ENCODE measurements around the gene SLIT1. TPM values are rescaled to one million over a fixed set of nuclear protein-coding genes. Genes with fewer than 3 reads are reported as not detected.

The SLIT1 gene
- polyA plus RNA-seq, 1 donor (not counting 4 experiments of a cell fraction or from before 2014, with no cell fraction given): 0.01 TPM

DNA sequence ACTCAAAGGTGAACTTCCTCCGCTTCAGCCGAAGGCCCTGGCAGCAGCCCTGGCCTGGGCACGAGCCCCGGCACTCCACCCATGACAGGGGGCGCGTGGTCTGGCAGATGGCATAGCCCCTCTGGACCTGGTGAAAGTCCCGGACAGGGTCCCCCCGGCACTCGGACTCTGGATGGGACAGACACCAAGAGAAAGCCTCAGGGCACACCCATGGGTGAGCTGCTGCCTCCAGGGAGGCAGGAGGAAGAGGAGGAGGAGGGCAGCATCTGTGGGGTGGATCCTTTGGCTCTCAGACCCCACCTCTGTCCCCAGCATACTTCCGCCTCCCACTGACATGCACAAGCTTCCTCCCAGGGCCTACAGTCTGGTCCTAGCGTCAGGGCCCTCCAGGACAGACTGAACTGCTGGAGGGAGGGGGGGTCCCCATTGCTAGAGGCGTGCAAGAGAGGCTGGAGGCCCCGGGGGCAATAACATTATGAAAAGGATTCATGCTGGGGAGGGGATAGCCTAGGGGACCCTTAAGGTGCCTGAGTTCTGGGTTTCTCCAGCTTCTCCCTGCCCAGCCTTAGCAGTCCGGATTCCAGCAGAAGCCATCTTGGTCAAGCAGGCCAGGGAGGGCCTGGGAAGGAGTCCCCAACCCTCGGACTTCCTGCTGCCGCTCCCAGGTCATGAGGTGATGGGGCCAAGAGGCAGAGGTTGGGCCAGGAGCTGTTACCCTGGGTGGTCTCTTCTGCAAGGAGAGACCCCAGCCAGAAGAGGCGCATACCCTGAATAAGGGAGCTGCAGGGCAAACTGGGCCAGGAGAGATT, 184.4 kb downstream of the SLIT1 start:
- no peak for FAIRE-seq
- no peak overlapping the region for H3K27ac ChIP-seq (ENCODE audit: control insufficient read depth, insufficient read depth, low read length)

DNA sequence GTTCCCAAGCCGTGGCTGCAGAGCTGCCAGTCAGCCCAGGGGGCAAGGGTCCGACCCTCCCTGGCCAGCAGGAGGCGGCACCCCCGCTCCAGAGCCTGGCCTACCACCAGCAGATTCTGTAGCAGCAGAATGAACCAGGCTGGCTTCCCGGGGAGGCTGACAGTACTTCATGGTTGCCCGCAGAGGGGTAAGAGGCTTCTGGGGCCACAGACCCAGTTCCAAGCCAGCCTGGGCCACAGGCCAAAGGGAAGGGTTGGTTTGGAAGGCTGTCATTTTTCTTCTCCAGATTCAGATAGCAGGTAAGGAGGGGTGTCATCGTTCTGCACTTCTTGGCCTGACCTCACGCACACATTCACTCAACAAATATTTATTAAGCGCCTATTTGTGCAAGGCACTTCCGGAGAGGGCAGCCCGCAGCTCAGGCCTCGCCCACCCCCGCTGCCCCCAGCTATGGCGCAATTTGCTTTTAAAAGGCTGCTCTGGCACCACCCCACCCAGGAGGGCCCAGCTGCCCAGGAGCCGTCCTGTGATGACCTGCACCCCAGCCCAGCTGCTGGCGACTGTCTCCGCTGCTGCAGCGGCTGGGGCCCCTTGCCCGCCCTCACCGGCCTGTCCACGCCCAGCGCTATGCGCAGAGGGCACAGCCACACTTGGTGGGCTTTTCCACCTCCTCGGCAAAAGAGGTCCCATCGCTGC, 185.1 kb downstream of the SLIT1 start:
- H3K36me3 ChIP-seq (ENCODE audit: control insufficient read depth in 2 of 2, extremely low read depth in 1 of 2, insufficient read depth in 2 of 2, low read length in 2 of 2): no peaks in the 10 kb centered on the region
- no peaks in the 10 kb centered on the region for H3K9me1 ChIP-seq (ENCODE audit: control insufficient read depth, extremely low read depth, insufficient read depth, low read length)
- H3K4me1 ChIP-seq (ENCODE audit: control insufficient read depth, extremely low read depth, insufficient read depth, low read length): no peaks in the 10 kb centered on the region
- FAIRE-seq (no peak), DNase-seq (ENCODE audit: low read depth, low spot score) (no peak)
- dilution Hi-C loops (cut with MboI; ENCODE audit: extremely low pct_ligation_motif_present, low sequenced_read_pairs): no loop called here
- H3K4me2 ChIP-seq (ENCODE audit: control insufficient read depth, extremely low read depth, insufficient read depth, low read depth, low read length): no peak overlapping the region
- H3K9ac ChIP-seq (ENCODE audit: control insufficient read depth, extremely low read depth, insufficient read depth, low read length): no peak overlapping the region
- no peak overlapping the region for H3K27ac ChIP-seq (ENCODE audit: control insufficient read depth, insufficient read depth, low read length)
- H4K20me1 ChIP-seq (ENCODE audit: control insufficient read depth, extremely low read depth, insufficient read depth, low read length): no peaks in the 10 kb centered on the region
- TF ChIP-seq, protein P1, sequence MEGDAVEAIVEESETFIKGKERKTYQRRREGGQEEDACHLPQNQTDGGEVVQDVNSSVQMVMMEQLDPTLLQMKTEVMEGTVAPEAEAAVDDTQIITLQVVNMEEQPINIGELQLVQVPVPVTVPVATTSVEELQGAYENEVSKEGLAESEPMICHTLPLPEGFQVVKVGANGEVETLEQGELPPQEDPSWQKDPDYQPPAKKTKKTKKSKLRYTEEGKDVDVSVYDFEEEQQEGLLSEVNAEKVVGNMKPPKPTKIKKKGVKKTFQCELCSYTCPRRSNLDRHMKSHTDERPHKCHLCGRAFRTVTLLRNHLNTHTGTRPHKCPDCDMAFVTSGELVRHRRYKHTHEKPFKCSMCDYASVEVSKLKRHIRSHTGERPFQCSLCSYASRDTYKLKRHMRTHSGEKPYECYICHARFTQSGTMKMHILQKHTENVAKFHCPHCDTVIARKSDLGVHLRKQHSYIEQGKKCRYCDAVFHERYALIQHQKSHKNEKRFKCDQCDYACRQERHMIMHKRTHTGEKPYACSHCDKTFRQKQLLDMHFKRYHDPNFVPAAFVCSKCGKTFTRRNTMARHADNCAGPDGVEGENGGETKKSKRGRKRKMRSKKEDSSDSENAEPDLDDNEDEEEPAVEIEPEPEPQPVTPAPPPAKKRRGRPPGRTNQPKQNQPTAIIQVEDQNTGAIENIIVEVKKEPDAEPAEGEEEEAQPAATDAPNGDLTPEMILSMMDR (optimal IDR thresholded peaks at IDR 0.05 in 1 of 3, IDR thresholded peaks at IDR 0.05 in 1 of 3, conservative IDR thresholded peaks at IDR 0.05 in 1 of 3; ENCODE audit: extremely low read depth in 1 of 3, insufficient read depth in 2 of 3, low read length in 3 of 3): no peak
- no peak for TF ChIP-seq EZH2 (IDR thresholded peaks at IDR 0.05; ENCODE audit: low read length)
- H3K9me3 ChIP-seq (ENCODE audit: control insufficient read depth, low read depth, low read length): no peaks in the 10 kb centered on the region
- H3K79me2 ChIP-seq (ENCODE audit: control insufficient read depth, insufficient read depth, low read length): no peaks in the 10 kb centered on the region
- no peaks in the 10 kb centered on the region for H3K27me3 ChIP-seq (ENCODE audit: control insufficient read depth, extremely low read depth, insufficient read depth, low read length)
- no peak overlapping the region for H3K4me3 ChIP-seq (ENCODE audit: control insufficient read depth in 2 of 3, extremely low read depth in 1 of 3, insufficient read depth in 2 of 3, low read depth in 1 of 3, low read length in 3 of 3)
- H2AFZ ChIP-seq (ENCODE audit: control insufficient read depth, low read length): no peak overlapping the region

More for the DNA sequence above, 184.4 kb downstream of the SLIT1 start:
- H3K27me3 ChIP-seq (ENCODE audit: control insufficient read depth, extremely low read depth, insufficient read depth, low read length): no peaks in the 10 kb centered on the region
- H3K4me1 ChIP-seq (ENCODE audit: control insufficient read depth, extremely low read depth, insufficient read depth, low read length): no peaks in the 10 kb centered on the region
- H3K79me2 ChIP-seq (ENCODE audit: control insufficient read depth, insufficient read depth, low read length): no peaks in the 10 kb centered on the region
- H4K20me1 ChIP-seq (ENCODE audit: control insufficient read depth, extremely low read depth, insufficient read depth, low read length): no peaks in the 10 kb centered on the region
- TF ChIP-seq, protein P1 (optimal IDR thresholded peaks at IDR 0.05 in 1 of 3, IDR thresholded peaks at IDR 0.05 in 1 of 3, conservative IDR thresholded peaks at IDR 0.05 in 1 of 3; ENCODE audit: extremely low read depth in 1 of 3, insufficient read depth in 2 of 3, low read length in 3 of 3): no peak
- TF ChIP-seq EZH2 (IDR thresholded peaks at IDR 0.05; ENCODE audit: low read length): no peak
- no peak overlapping the region for H2AFZ ChIP-seq (ENCODE audit: control insufficient read depth, low read length)
- no peaks in the 10 kb centered on the region for H3K9me3 ChIP-seq (ENCODE audit: control insufficient read depth, low read depth, low read length)
- H3K4me3 ChIP-seq (ENCODE audit: control insufficient read depth in 2 of 3, extremely low read depth in 1 of 3, insufficient read depth in 2 of 3, low read depth in 1 of 3, low read length in 3 of 3): no peak overlapping the region
- dilution Hi-C loops (cut with MboI; ENCODE audit: extremely low pct_ligation_motif_present, low sequenced_read_pairs): no loop called here
- no peak overlapping the region for H3K4me2 ChIP-seq (ENCODE audit: control insufficient read depth, extremely low read depth, insufficient read depth, low read depth, low read length)
- DNase-seq (ENCODE audit: low read depth, low spot score): no peak
- no peak overlapping the region for H3K9ac ChIP-seq (ENCODE audit: control insufficient read depth, extremely low read depth, insufficient read depth, low read length)
- no peaks in the 10 kb centered on the region for H3K9me1 ChIP-seq (ENCODE audit: control insufficient read depth, extremely low read depth, insufficient read depth, low read length)
- H3K36me3 ChIP-seq (ENCODE audit: control insufficient read depth in 2 of 2, extremely low read depth in 1 of 2, insufficient read depth in 2 of 2, low read length in 2 of 2): no peaks in the 10 kb centered on the region

Measured in keratinocyte (primary cell).